H1 (cell line): ENCODE measurements around the gene TRIM39. TPM values are rescaled to one million over a fixed set of nuclear protein-coding genes. Genes with fewer than 3 reads are reported as not detected.

Experiments used
- CTCF ChIA-PET: fragments of 300-600 bp; sonication (Branson Sonifier 250); formaldehyde crosslinking; loops from one replicate; lab custom pipeline; 2021; ENCODE audit not compliant: partially characterized antibody; lab: Charles Lee
- POLR2A ChIA-PET: fragments of 300-600 bp; sonication (Branson Sonifier 250); formaldehyde crosslinking; loops from one replicate; lab custom pipeline; 2021; ENCODE audit warnings: inconsistent platforms; ENCODE audit not compliant: partially characterized antibody; lab: Charles Lee
- DNase-seq, 2 experiments: peaks; one replicate each; pipeline versions ENCODE4 v3.0.0 to v3.0.0-alpha.2; 2010 to 2022; ENCODE audit warnings: low spot score in 2 of 2, low read depth in 1 of 2, mixed read lengths in 1 of 2
- FAIRE-seq: peaks from 2 replicates; lab custom pipeline; 2011; peaks lifted over from hg19 to GRCh38; lab: Jason Lieb, UNC
- H2AFZ ChIP-seq: 2 replicates; pipeline ENCODE4 v1.8.1; 2012; ENCODE audit warnings: low read length, inconsistent platforms
- H2AK5ac ChIP-seq: 2 replicates; pipeline ENCODE4 v1.6.1; 2013; ENCODE audit warnings: low read depth, low read length
- H2BK120ac ChIP-seq: replicated peaks from 2 replicates; pipeline ENCODE3; 2013; ENCODE audit warnings: low read depth, low read length, inconsistent platforms
- H2BK12ac ChIP-seq: 2 replicates; pipeline ENCODE4 v1.6.1; 2013; ENCODE audit warnings: low read depth, low read length
- H2BK15ac ChIP-seq: 2 replicates; pipeline ENCODE4 v1.6.1; 2013; ENCODE audit warnings: low read length
- H2BK20ac ChIP-seq: 2 replicates; pipeline ENCODE4 v1.6.1; 2013; ENCODE audit warnings: low read length
- H2BK5ac ChIP-seq: 2 replicates; pipeline ENCODE4 v1.6.1; 2013; ENCODE audit warnings: low read depth, low read length
- H3K14ac ChIP-seq: 2 replicates; pipeline ENCODE4 v1.6.1; 2013; ENCODE audit warnings: inconsistent platforms; ENCODE audit not compliant: insufficient read length
- H3K18ac ChIP-seq: 2 replicates; pipeline ENCODE4 v1.6.1; 2013; ENCODE audit warnings: low read length; ENCODE audit errors: extremely low read depth
- H3K23ac ChIP-seq: 2 replicates; pipeline ENCODE4 v1.6.1; 2013; ENCODE audit warnings: inconsistent platforms; ENCODE audit not compliant: insufficient read length
- H3K23me2 ChIP-seq: 2 replicates; pipeline ENCODE4 v1.6.1; 2013; ENCODE audit warnings: low read depth, low read length
- H3K27ac ChIP-seq: 2 replicates; pipeline ENCODE4 v1.6.1; 2011; ENCODE audit warnings: low read depth, low read length, inconsistent platforms
- H3K27me3 ChIP-seq, 4 experiments: replicated peaks in 1 of 4; 1 replicate in 1 of 4; 2 replicates in 3 of 4; pipeline versions ENCODE4 v1.6.1 to v1.8.1; 2011 to 2013; ENCODE audit warnings: low read length in 3 of 4, mild to moderate bottlenecking in 3 of 4, inconsistent platforms in 2 of 4, mixed read lengths in 2 of 4, moderate library complexity in 1 of 4; ENCODE audit not compliant: control insufficient read depth in 3 of 4, insufficient read depth in 3 of 4; ENCODE audit errors: extremely low read depth in 1 of 4
- H3K36me3 ChIP-seq, 4 experiments: 2 replicates each; pipeline versions ENCODE4 v1.6.1 to v1.8.1; 2011 to 2013; ENCODE audit warnings: mild to moderate bottlenecking in 4 of 4, low read length in 3 of 4, moderate library complexity in 2 of 4, control low read depth in 1 of 4, inconsistent platforms in 1 of 4; ENCODE audit not compliant: insufficient read depth in 4 of 4, control insufficient read depth in 2 of 4
- H3K4ac ChIP-seq: replicated peaks from 2 replicates; pipeline ENCODE3; 2013; ENCODE audit warnings: low read length, low read depth, mixed read lengths, inconsistent platforms; ENCODE audit not compliant: insufficient read length
- H3K4me1 ChIP-seq, 4 experiments: replicated peaks in 1 of 4; 1 replicate in 1 of 4; 2 replicates in 3 of 4; pipeline versions ENCODE4 v1.6.1 to v1.8.1; 2011 to 2013; ENCODE audit warnings: low read length in 3 of 4, inconsistent platforms in 2 of 4, mixed read lengths in 1 of 4; ENCODE audit not compliant: insufficient read depth in 4 of 4, control insufficient read depth in 3 of 4
- H3K4me2 ChIP-seq, 2 experiments: 2 replicates each; pipeline versions ENCODE4 v1.6.1 to v1.8.1; 2011 to 2013; ENCODE audit warnings: low read depth in 2 of 2, low read length in 2 of 2, control low read depth in 1 of 2, inconsistent platforms in 1 of 2, mild to moderate bottlenecking in 1 of 2; ENCODE audit not compliant: insufficient read depth in 1 of 2
- H3K4me3 ChIP-seq, 4 experiments: fragments of 200-600, 300-600 bp in 1 of 4; sonication (generic), shearing (Covaris generic), sonication (Bioruptor Twin) in 1 of 4; 2 replicates each; pipeline versions ENCODE4 v1.5.1 to v1.8.1; 2011 to 2016; ENCODE audit warnings: low read length in 4 of 4, low read depth in 3 of 4, control low read depth in 2 of 4, inconsistent platforms in 2 of 4, mild to moderate bottlenecking in 2 of 4, mixed read lengths in 1 of 4, moderate library complexity in 1 of 4; ENCODE audit not compliant: insufficient read depth in 2 of 4; ENCODE audit errors: extremely low read depth in 1 of 4
- H3K56ac ChIP-seq: replicated peaks from 2 replicates; pipeline ENCODE3; 2013; ENCODE audit warnings: low read depth, mild to moderate bottlenecking, mixed read lengths, low read length, inconsistent platforms; ENCODE audit not compliant: insufficient read length
- H3K79me1 ChIP-seq: 2 replicates; pipeline ENCODE4 v1.6.1; 2013; ENCODE audit warnings: low read depth, low read length, control low read depth
- H3K79me2 ChIP-seq, 2 experiments: 2 replicates each; pipeline versions ENCODE4 v1.6.1 to v1.8.1; 2012 to 2013; ENCODE audit warnings: low read length in 2 of 2, mild to moderate bottlenecking in 2 of 2, inconsistent platforms in 1 of 2; ENCODE audit not compliant: insufficient read depth in 2 of 2, control insufficient read depth in 1 of 2
- H3K9ac ChIP-seq, 4 experiments: replicated peaks in 1 of 4; 1 replicate in 1 of 4; 2 replicates in 3 of 4; pipeline versions ENCODE4 v1.6.1 to v1.8.1; 2011 to 2013; ENCODE audit warnings: low read depth in 3 of 4, low read length in 3 of 4, control low read depth in 2 of 4, mild to moderate bottlenecking in 2 of 4, moderate library complexity in 2 of 4, inconsistent platforms in 1 of 4; ENCODE audit errors: extremely low read depth in 1 of 4
- H3K9me3 ChIP-seq, 2 experiments: 2 replicates each; pipeline versions ENCODE4 v1.6.1 to v1.8.1; 2012 to 2013; ENCODE audit warnings: mild to moderate bottlenecking in 2 of 2, moderate library complexity in 2 of 2, control low read depth in 1 of 2, inconsistent platforms in 1 of 2, low read depth in 1 of 2, low read length in 1 of 2, mixed read lengths in 1 of 2; ENCODE audit not compliant: insufficient read depth in 2 of 2
- H4K20me1 ChIP-seq, 2 experiments: replicated peaks in 1 of 2; 2 replicates each; pipeline versions ENCODE3 to v1.8.1; 2011 to 2013; ENCODE audit warnings: inconsistent platforms in 2 of 2, low read length in 2 of 2, mild to moderate bottlenecking in 1 of 2; ENCODE audit not compliant: insufficient read depth in 2 of 2, control insufficient read depth in 1 of 2
- H4K5ac ChIP-seq: 2 replicates; pipeline ENCODE4 v1.6.1; 2013; ENCODE audit warnings: low read length, low read depth, mixed read lengths, inconsistent platforms; ENCODE audit not compliant: insufficient read length
- H4K8ac ChIP-seq: 2 replicates; pipeline ENCODE4 v1.8.0; 2013; ENCODE audit warnings: mild to moderate bottlenecking, moderate library complexity, low read length, inconsistent platforms; ENCODE audit not compliant: insufficient read depth; ENCODE audit errors: extremely low read depth
- H4K91ac ChIP-seq: replicated peaks from 2 replicates; pipeline ENCODE3; 2013; ENCODE audit warnings: low read length, mixed read lengths, inconsistent platforms; ENCODE audit not compliant: insufficient read length
- ASH2L ChIP-seq: fragments of 200-600, 300-600 bp; sonication (generic); IDR thresholded peaks from one replicate; pipeline ENCODE4 v1.7.1; 2017; ENCODE audit warnings: low read length
- ATF3 ChIP-seq: IDR thresholded peaks from 2 replicates; pipeline ENCODE4 v1.6.1; 2011; ENCODE audit warnings: low read depth, mild to moderate bottlenecking, low read length; ENCODE audit not compliant: insufficient read depth
- BACH1 ChIP-seq: IDR thresholded peaks from 2 replicates; pipeline ENCODE4 v1.6.1; 2012; ENCODE audit warnings: low read length, improper control_type of control experiment
- CBX5 ChIP-seq: fragments of 300-800, 300-1000 bp; sonication (generic); IDR thresholded peaks from 2 replicates; pipeline ENCODE4 v1.7.1; 2016; ENCODE audit warnings: antibody characterized with exemption, low read length, low read depth
- HDAC6 ChIP-seq: IDR thresholded peaks from one replicate; pipeline ENCODE4 v1.7.1; 2012; ENCODE audit warnings: low read depth, mild to moderate bottlenecking, inconsistent platforms, low read length, moderate library complexity
- MAX ChIP-seq: IDR thresholded peaks from 2 replicates; pipeline ENCODE4 v1.6.1; 2012; ENCODE audit warnings: inconsistent platforms
- NANOG ChIP-seq: IDR thresholded peaks from 2 replicates; pipeline ENCODE4 v1.6.1; 2011; ENCODE audit warnings: low read length, low read depth, mild to moderate bottlenecking, inconsistent platforms; ENCODE audit not compliant: insufficient read depth, poor library complexity, severe bottlenecking
- POLR2A ChIP-seq, 2 experiments: IDR thresholded peaks; 1 replicate in 1 of 2; 2 replicates in 1 of 2; pipeline ENCODE4 v1.6.1; 2011; ENCODE audit warnings: low read depth in 2 of 2, low read length in 2 of 2, mild to moderate bottlenecking in 2 of 2; ENCODE audit errors: control extremely low read depth in 1 of 2
- RFX5 ChIP-seq: IDR thresholded peaks from 2 replicates; pipeline ENCODE4 v1.6.1; 2011; ENCODE audit warnings: low read depth, low read length, improper control_type of control experiment, borderline replicate concordance
- RXRA ChIP-seq: IDR thresholded peaks from 2 replicates; pipeline ENCODE4 v1.6.1; 2011; ENCODE audit warnings: low read depth, mild to moderate bottlenecking, low read length, moderate library complexity; ENCODE audit not compliant: insufficient read depth
- USF2 ChIP-seq: IDR thresholded peaks from 2 replicates; pipeline ENCODE4 v1.6.1; 2011; ENCODE audit warnings: low read length, improper control_type of control experiment
- WGBS, 2 experiments: shearing (Covaris generic) in 1 of 2; methylation state at CpG; one replicate each; pipeline versions ENCODE4 v1.1.6 to v1.1.7; 2013 to 2015; ENCODE audit warnings: low lambda C conversion rate in 2 of 2, mixed read lengths in 2 of 2, inconsistent platforms in 1 of 2, low coverage in 1 of 2, missing lambda C conversion rate in 1 of 2; ENCODE audit not compliant: insufficient replicate concordance in 2 of 2, insufficient coverage in 1 of 2, insufficient read length in 1 of 2; ENCODE audit errors: extremely low coverage in 1 of 2, missing lambda C conversion rate in 1 of 2; 5-methylcytosine and 5-hydroxymethylcytosine counted together
- polyA plus RNA-seq, 7 experiments: library from polyadenylated mRNA; depleted of rRNA in 3 of 7; stranded (reverse) in 5 of 7; unstranded in 2 of 7; fragments of >200 nt in 5 of 7; fragments of 200-250 nt in 2 of 7; gene quantifications; 1 replicate in 5 of 7; 2 replicates in 1 of 7; 4 replicates in 1 of 7; pipeline versions ENCODE4 v1.2.1 to v1.2.3, GENCODE V29; 2011 to 2013; ENCODE audit warnings: missing spikeins in 2 of 7, mixed read lengths in 2 of 7
- total RNA-seq: library from RNA; stranded (reverse); fragmentation: NEBNext Ultra II Directional; extraction: Animal tissue kit (Norgen Biotek cat#: 25700); gene quantifications from 2 replicates; pipeline ENCODE4 v1.2.1, GENCODE V29; 2021

The TRIM39 gene
- total and polyA plus RNA-seq, 2 of the 8 experiments (the other 6 are each of a cell fraction or from before 2014, with no cell fraction given) = 7.3 to 26.1 TPM

GRCh38 chr6:30329331-30329730 is 2.6 kb downstream of the TRIM39 start:
- Histone ChIP-seq H3K9me3 (no peaks in the 10 kb centered on the region), H3K4me2 (no peak overlapping the region), H3K27ac (no peak overlapping the region), H3K4me1 (peaks cover 0 to 7% (median 5%) of the 10 kb centered on the region in 4 experiments; a peak in 5 of 7 replicates), H2BK15ac (no peak overlapping the region), H3K56ac (no peak overlapping the region), H2BK12ac (no peak overlapping the region), H3K23me2 (peaks cover 4% of the 10 kb centered on the region; the same call in 1 of the 2 replicates), H4K8ac (no peak overlapping the region), H3K79me2 (peaks cover 0 to 24% of the 10 kb centered on the region in 2 experiments; a peak in 3 of 4 replicates), H2AK5ac (no peak overlapping the region), H3K79me1 (peaks cover 2% of the 10 kb centered on the region; the same call in 1 of the 2 replicates), H3K36me3 (peaks cover 4 to 35% (median 26%) of the 10 kb centered on the region in 4 experiments; a peak in 7 of 8 replicates), H3K9ac (no peak overlapping the region), H4K20me1 (peaks cover 0 to 2% of the 10 kb centered on the region in 2 experiments), H3K18ac (no peak overlapping the region), H3K4me3 (no peak overlapping the region), H4K91ac (no peak overlapping the region), H2BK20ac (no peak overlapping the region), H2BK5ac (no peak overlapping the region), H3K23ac (no peak overlapping the region), H3K27me3 (no peaks in the 10 kb centered on the region), H2BK120ac (no peak overlapping the region), H3K4ac (no peak overlapping the region), H4K5ac (no peak overlapping the region), H3K14ac (no peak overlapping the region), H2AFZ (no peak overlapping the region)
- CTCF ChIA-PET = no interaction called here
- FAIRE-seq = no peak
- POLR2A ChIA-PET = interaction anchor here (0.7 to 2.2 kb wide), 2 partner anchors 11 to 15 kb away, joined by 3 to 10 read pairs; partner anchors contain the start of gene RPP21
- no peak for DNase-seq
- 92% methylated on average over 12 of the region's 12 CpGs; no CpG with 5 or more reads in 1 of the 2 experiments for WGBS, 2 experiments
- no peak for TF ChIP-seq BACH1
- TF ChIP-seq MAX = no peak
- TF ChIP-seq ATF3 = no peak
- no peak for TF ChIP-seq USF2
- TF ChIP-seq POLR2A (IDR thresholded peaks at IDR 0.05; ENCODE audit: control extremely low read depth in 1 of 2, low read depth in 2 of 2, low read length in 2 of 2) = no peak
- TF ChIP-seq RXRA = no peak
- no peak for TF ChIP-seq RFX5
- no peak for TF ChIP-seq CBX5
- no peak for TF ChIP-seq NANOG
- TF ChIP-seq ASH2L = no peak
- TF ChIP-seq HDAC6 = no peak
